HuH-7.5 (cell line): ENCODE measurements around the gene RNF181.
A peak's percentile ranks its signal among the peaks of the same experiment; 100 is the strongest.
"Not testable (repeated sequence)": the region's sequence is repeated elsewhere in the genome, so short reads cannot be mapped to it uniquely, and the experiment has no call there.

Experiments
- DNase-seq: peaks from one replicate; pipeline ENCODE4 v3.0.0; 2011; ENCODE audit warnings: low spot score

The RNF181 gene

DNA sequence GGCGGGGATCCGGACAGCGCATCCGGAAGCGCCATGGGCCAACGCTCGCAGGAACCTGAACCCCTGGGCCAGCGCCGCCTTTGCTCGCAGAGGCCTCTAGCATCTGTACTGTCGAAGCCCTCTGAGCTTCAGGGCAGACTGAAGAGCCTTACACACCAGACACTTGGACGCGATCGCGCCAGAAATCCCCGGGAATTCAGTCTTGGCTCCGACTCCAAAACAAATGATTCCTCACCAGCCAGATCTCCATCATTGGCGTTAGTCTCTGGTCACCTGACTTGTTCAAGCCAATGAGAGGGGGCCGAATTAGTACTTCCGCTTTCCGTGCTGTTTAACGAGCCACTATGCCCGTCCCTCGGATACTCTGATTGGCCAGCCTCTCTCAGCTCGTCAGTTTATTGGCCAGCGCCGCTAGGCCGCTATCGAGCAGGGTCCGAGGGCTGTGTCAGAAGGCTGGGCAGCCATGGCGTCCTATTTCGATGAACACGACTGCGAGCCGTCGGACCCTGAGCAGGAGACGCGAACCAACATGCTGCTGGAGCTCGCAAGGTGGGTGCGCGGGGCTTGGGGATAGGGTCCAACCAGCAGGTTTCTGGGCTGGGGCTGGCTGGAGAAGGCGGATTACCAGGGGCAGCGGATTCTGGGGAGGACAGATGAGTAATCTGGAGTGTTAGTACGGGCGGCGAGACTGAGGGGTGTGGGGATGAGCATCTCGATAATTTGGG, at the start of gene RNF181:
TSS of gene RNF181 (plus strand) at position 445 of the 725 bp plus-strand sequence. CDS start at position 464, 19 bp downstream.
- DNase-seq: peak; percentile 96

- DNase-seq: no peak
Observed at GRCh38 chr2:85545780-85546240, 49.7 kb upstream of the RNF181 start.

- DNase-seq: no peak
Observed at GRCh38 chr2:85547089-85547858, 48.3 kb upstream of the RNF181 start.

- no peak for DNase-seq
Observed at GRCh38 chr2:85547859-85548607, 47.5 kb upstream of the RNF181 start.

GRCh38 chr2:85548608-85548900, 47.0 kb upstream of the RNF181 start:
- no peak for DNase-seq

DNA sequence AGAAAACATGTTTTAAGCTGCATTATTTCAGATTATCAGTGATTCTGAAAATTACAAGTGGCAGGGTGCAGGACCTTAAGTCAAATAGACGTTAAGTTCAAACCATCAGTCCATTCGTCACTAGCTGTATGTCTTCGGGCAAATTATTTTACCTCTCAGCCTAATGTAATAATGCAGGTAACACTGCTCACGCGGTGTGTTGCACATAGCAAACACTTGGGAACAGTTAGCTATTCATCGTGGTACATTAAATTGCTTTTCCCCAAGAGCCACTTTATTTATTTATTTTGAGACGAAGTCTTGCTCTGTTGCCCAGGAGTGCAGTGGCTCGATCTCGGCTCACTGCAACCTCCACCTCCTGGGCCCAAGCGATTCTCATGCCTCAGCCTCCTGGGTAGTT, 46.5 kb upstream of the RNF181 start:
- no peak for DNase-seq

GRCh38 chr2:85549826-85550225, 45.7 kb upstream of the RNF181 start:
- no peak for DNase-seq

- no peak for DNase-seq
Observed at GRCh38 chr2:85550486-85550885, 45.1 kb upstream of the RNF181 start.

- peak; percentile 49 for DNase-seq
Observed at GRCh38 chr2:85551698-85552678, 43.6 kb upstream of the RNF181 start.

DNA sequence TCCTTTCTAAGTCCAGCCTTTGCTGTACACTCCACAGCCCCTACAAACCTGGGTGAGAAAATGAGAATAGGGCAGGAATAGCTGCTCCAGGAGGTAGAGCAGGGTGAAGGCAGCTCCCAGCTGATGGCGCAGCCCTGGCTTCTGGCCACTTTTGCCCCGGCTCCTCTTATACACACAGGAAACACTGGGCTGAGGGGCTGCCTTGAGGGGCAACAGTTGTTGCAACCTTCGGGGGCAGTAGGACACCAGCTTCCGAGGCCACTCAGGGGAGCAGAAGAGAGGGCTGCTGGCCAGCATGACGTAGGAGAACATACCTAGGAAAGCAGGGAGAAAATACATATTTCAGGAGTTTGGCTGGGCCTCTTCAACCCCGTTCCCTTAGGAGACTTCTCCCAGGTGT, 42.4 kb upstream of the RNF181 start:
- no peak for DNase-seq

GRCh38 chr2:85554980-85555612, 40.4 kb upstream of the RNF181 start:
- no peak for DNase-seq

DNA sequence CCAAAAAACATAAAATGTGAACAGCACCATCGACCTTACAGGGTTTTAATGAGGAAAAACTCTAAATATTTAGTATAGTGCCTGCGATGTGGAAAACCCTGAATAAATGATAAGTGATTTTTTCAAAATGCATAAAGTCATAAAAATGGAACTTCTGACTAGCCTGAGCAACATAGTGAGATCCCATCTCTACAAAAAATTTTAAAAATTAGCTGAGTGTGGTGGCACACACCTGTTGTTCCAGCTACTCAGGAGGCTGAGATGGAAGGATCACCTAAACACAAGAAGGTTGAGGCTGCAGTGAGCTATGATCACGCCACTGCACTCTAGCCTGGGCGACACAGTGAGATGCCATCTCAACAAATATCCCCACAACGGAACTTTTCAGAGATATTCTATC, 38.4 kb upstream of the RNF181 start:
- DNase-seq: no peak

GRCh38 chr2:85558160-85558559, 37.4 kb upstream of the RNF181 start:
- no peak for DNase-seq

DNA sequence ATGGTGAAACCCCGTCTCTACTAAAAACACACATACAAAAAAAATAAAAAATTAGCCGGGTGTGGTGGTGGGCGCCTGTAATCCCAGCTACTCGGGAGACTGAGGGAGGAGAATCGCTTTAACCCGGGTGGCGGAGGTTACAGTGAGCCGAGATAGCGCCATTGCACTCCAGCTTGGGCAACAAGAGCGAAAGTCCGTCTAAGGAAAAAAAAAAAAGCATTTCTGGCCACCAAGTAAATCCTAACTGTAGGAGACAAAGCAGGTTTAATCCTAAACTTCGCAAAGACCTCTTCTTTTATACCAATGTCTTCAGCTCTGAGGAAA, 35.2 kb upstream of the RNF181 start:
- not testable (repeated sequence) for DNase-seq

GRCh38 chr2:85560812-85561279, 34.7 kb upstream of the RNF181 start:
- DNase-seq: no peak

GRCh38 chr2:85561280-85562212, 34.0 kb upstream of the RNF181 start, which contains the start of gene GGCX:
TSS of gene GGCX (minus strand) at chr2:85561493. CDS start at chr2:85561428, 65 bp downstream.
- peak; percentile 77 for DNase-seq

- no peak for DNase-seq
Observed at GRCh38 chr2:85564144-85564563, 31.4 kb upstream of the RNF181 start.

DNA sequence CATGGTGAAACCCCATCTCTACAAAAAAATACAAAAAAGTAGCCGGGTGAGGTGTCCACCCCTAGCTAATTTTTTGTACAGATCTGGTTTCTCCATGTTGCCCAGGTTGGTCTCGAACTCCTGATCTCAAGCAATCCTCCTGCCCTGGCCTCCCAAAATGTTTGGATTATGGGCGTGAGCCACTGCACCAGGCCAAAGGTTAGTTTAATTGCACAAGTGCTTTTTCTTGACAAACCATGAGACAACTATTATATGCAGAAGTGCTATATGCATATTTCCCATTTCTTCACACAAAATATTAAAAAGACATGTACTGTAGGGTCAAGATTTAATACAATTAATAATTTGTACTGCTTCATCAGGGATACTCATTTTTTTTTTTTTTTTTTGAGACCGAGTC, 29.3 kb upstream of the RNF181 start:
- no peak for DNase-seq

DNA sequence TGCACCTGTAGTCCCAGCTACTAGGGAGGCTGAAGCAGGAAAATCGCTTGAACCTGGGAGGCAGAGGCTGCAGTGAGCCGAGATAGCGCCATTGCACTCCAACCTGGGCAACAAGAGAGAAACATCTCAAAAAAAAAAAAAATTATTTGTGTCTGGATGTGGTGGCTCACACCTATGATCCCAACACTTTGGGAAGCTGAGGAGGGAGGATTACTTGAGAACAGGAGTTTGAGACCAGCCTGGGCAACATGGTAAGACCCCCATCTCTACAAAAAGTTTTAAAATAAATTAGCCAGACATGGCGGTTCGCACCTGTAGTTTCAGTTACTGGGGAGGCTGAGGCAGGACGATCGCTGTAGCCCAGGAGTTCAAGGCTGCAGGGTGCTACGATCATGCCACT, 19.8 kb upstream of the RNF181 start:
- DNase-seq: no peak

DNA sequence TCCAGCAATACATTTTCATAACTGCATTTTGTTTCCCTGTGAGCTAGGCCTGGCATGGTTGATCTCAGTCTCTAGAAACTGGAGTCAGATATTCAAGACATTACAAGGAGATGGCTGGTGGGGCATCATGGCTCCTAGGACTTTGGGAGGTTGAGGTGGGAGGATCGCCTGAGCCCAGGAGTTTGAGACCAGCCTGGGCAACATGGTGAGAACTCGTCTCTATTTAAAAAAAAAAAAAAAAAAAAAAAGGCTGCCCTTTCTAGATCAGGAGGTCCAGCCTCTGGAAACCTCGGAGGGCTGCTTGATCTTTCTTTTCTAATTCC, 18.5 kb upstream of the RNF181 start:
- no peak for DNase-seq
